ENCODE results near the gene RFT1. TPM values are rescaled to one million over a fixed set of nuclear protein-coding genes. Genes with fewer than 3 reads are reported as not detected.

The RFT1 gene
- total RNA-seq, 4 donors from 2014 or later, result 13.1 to 38.2 (median 16.5) TPM

DNA sequence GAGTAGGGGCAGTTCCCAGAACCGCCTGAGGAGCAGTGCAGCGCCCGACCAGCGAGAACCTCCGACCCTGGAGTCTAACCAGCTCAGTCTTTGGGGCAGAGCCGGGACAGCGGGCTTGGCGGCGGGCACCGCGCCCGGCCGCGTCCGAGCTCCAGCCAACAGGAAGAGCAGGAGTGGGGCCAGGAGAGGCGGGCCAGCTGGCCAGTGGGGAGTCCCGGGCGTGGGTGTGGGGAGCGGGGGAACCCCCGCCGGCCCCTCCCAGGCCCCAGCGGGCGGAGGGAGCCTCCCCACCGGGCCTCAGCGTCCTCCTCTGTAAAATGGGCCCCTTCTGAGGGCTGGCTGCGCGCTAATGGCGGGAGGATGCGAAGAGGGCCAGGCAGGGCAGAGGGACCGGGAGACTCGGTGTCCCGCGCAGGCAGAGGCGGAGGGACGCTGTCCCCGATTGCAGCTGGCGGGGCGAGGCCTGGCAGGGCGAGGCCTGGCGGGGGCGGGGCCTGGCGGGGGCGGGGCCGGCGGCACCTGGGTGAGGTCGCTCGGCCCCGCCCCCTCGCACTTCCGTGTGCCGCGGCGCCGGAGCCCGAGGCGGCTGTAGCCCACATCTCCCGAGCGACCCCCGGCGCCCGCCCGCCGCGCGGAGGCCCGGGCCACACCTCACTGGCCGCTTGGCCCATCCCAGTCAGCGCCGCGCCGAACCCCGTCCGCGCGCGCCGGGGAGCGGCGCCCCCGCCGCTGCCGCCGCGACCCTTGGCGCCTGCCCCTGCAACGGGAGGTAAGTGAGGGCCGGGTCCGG lies 30.6 kb upstream of the RFT1 start, which contains the start of gene PRKCD:
TSS of gene PRKCD (plus strand) at position 550 of the 790 bp plus-strand sequence. CDS start 17,214 bp downstream, outside the sequence.
- H3K27me3 ChIP-seq, result no peaks in the 10 kb centered on the region
- TF ChIP-seq POLR2A (IDR thresholded peaks at IDR 0.05), result peak in 1 of 2 donors; percentile 68
- TF ChIP-seq, protein P1, sequence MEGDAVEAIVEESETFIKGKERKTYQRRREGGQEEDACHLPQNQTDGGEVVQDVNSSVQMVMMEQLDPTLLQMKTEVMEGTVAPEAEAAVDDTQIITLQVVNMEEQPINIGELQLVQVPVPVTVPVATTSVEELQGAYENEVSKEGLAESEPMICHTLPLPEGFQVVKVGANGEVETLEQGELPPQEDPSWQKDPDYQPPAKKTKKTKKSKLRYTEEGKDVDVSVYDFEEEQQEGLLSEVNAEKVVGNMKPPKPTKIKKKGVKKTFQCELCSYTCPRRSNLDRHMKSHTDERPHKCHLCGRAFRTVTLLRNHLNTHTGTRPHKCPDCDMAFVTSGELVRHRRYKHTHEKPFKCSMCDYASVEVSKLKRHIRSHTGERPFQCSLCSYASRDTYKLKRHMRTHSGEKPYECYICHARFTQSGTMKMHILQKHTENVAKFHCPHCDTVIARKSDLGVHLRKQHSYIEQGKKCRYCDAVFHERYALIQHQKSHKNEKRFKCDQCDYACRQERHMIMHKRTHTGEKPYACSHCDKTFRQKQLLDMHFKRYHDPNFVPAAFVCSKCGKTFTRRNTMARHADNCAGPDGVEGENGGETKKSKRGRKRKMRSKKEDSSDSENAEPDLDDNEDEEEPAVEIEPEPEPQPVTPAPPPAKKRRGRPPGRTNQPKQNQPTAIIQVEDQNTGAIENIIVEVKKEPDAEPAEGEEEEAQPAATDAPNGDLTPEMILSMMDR (IDR thresholded peaks at IDR 0.05), result peak in 3 of 4 experiments; percentile 42 to 61 (median 58)
- intact Hi-C loops (cut with DNase I; ENCODE audit: low total_unique reads), result no loop called here
- peak within 1 kb of the TSS; percentile 78 to 81 for H3K27ac ChIP-seq
- H3K9me3 ChIP-seq, result no peaks in the 10 kb centered on the region
- DNase-seq, result peak; percentile 76 to 85
- H3K4me3 ChIP-seq, result peak within 1 kb of the TSS; percentile 61 to 73
- H3K36me3 ChIP-seq, result no peaks in the 10 kb centered on the region
- peaks cover 0 to 4% of the 10 kb centered on the region in 2 donors for H3K4me1 ChIP-seq

DNA sequence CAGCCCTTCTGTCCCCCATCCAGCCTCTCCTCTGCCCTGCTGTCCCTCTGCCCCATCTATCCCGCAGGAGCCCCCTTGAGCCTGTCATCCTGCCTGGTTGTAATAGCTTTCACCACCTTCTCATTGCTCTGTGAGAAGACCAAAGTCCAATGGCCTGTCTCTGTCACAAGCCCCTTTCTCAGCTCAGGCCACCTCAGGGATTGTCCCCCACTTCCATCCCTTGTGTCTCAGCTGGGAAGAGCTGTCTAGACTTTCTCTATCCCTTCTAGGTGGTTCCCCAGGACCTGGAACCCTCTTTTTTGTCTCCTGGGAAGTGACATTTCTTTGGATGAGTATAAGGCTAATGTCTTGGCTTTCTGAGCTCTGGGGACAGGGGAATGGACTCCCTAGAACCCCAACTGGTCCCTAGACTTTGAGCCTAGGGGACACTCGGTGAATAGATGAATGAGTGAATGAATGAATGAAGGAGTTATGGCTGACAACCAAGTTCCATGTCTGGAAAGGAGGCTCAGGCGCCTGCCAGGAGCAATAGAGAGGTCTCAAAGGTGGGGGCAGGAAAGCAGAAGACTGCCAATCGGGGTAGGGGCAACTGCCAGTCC lies 29.9 kb upstream of the RFT1 start:
- H3K4me1 ChIP-seq, result peaks cover 0 to 4% of the 10 kb centered on the region in 2 donors

DNA sequence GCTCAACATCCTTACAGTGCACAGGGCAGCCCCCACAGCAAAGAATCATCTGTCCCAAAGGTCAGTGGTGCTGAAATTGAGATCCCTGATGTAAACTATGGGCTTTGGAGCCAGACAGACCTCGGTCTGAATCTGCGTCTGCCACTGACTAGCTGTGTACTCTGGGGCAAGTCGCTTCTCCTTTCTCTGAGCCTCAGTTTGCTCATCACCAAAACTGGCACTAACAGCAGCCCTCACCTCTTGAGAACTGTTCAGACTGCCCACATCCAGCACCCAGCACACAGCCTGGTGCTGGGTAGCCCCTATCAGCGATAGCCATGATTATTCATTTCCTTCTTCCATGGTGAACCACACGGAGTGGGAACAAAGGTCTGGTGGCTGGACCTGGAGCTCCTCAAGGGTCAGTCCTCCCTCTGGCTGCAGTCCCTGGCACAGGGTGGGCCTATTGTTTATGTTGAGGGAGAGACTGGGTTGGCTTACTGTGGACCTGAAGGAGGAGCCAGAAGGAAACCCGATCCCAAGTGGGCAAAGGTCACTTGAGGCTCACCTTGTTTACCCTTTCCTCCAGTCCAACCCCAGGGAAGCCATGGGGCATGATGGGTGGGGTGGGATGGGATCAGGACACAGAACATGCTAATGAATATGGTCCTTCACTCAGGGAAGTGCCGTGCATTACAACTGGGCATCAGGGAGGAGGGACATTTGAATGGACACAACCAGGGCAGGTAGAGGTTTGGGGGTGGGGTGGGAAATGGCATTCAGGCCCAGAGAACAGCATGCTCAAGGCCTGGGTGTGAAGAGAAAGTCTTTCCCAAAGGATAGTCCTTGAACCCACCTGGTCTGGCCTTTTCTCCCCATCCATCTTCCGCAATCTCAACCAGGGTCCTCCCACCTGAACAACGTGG lies 29.2 kb upstream of the RFT1 start:
- intact Hi-C loops (cut with DNase I; ENCODE audit: low total_unique reads), result no loop called here
- DNase-seq, result no peak
- TF ChIP-seq, protein P1 (IDR thresholded peaks at IDR 0.05), result no peak
- no peak for TF ChIP-seq POLR2A (IDR thresholded peaks at IDR 0.05)
- Histone ChIP-seq H3K27ac (no peak overlapping the region), H3K9me3 (no peaks in the 10 kb centered on the region), H3K4me1 (peaks cover 0 to 4% of the 10 kb centered on the region in 2 donors), H3K4me3 (no peak overlapping the region), H3K27me3 (no peaks in the 10 kb centered on the region), H3K36me3 (no peaks in the 10 kb centered on the region)

More for the DNA sequence above, 29.9 kb upstream of the RFT1 start:
- intact Hi-C loops (cut with DNase I; ENCODE audit: low total_unique reads), result no loop called here
- Histone ChIP-seq H3K4me3 (peak overlapping the region; percentile 61 to 73), H3K27me3 (no peaks in the 10 kb centered on the region), H3K27ac (peak overlapping the region; percentile 78 to 81), H3K9me3 (no peaks in the 10 kb centered on the region), H3K36me3 (no peaks in the 10 kb centered on the region)
- no peak for DNase-seq
- TF ChIP-seq, protein P1 (IDR thresholded peaks at IDR 0.05), result no peak
- TF ChIP-seq POLR2A (IDR thresholded peaks at IDR 0.05), result no peak

DNA sequence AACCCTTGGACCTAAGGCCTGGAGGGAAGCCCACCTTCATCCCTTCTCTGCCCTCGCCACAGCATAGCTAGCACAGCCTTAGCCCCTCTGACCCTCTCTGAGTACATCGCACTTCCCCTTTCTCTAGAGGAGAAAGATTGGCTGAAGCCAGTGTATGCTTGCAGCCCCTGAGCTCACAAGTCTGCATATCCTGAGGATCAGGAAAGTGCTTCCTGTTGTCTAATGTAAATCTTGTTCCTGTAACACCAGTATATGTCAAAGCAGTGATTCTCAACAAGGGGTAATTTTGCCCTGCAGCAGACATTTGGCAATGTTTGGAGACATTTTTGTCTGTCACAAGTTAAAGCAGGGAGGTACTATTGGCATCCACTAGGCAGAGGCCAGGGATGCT lies 28.5 kb upstream of the RFT1 start:
- Histone ChIP-seq H3K27ac (no peak overlapping the region), H3K27me3 (no peaks in the 10 kb centered on the region), H3K4me1 (peaks cover 0 to 4% of the 10 kb centered on the region in 2 donors), H3K4me3 (no peak overlapping the region), H3K9me3 (no peaks in the 10 kb centered on the region), H3K36me3 (no peaks in the 10 kb centered on the region)
- TF ChIP-seq POLR2A (IDR thresholded peaks at IDR 0.05), result no peak
- no peak for DNase-seq
- intact Hi-C loops (cut with DNase I; ENCODE audit: low total_unique reads), result no loop called here

DNA sequence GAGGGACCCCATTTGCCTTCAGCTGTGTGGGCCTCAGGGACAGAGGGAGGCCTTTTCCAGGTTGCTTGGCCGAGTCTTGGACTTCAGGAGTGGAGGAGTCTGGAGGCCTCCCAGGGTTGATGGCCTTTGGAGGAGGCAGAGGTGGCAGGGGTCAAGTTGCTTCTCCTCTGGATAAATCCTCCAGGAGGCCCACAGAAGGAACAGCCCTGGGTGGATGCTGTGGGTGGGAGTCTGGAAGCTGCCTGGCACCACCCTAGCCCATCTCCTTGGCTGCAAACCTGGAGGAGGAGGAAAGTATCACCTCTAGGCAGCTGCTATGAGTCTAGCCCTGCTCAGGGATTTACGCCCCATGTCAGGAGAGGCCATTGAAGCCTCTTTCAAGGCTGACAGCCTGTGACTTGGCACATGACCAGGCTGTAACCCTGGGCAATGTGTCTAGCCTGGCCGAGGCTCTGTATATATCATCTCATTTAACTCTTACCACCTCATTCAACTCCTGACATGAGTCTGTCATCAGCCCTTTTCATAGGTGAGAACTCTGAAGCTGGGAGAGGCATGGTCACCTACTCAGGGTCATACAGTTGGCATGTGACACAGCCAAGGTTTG lies 27.8 kb upstream of the RFT1 start:
- Histone ChIP-seq H3K9me3 (no peaks in the 10 kb centered on the region), H3K36me3 (no peaks in the 10 kb centered on the region), H3K27me3 (no peaks in the 10 kb centered on the region), H3K4me1 (peaks cover 0 to 4% of the 10 kb centered on the region in 2 donors), H3K4me3 (no peak overlapping the region), H3K27ac (no peak overlapping the region)
- intact Hi-C loops (cut with DNase I; ENCODE audit: low total_unique reads), result no loop called here
- TF ChIP-seq, protein P1 (IDR thresholded peaks at IDR 0.05), result no peak
- TF ChIP-seq POLR2A (IDR thresholded peaks at IDR 0.05), result no peak
- DNase-seq, result no peak

Measured in uterus (tissue), 4 donors.